ENCODE measurements around the gene CLHC1. TPM values are rescaled to one million over a fixed set of nuclear protein-coding genes. Genes with fewer than 3 reads are reported as not detected.
"Not testable (repeated sequence)": the region's sequence is repeated elsewhere in the genome, so short reads cannot be mapped to it uniquely, and the experiment has no call there.

CLHC1 gene
- polyA plus RNA-seq, 3 donors: 2.4 to 5.0 TPM; not detected in 1

DNA sequence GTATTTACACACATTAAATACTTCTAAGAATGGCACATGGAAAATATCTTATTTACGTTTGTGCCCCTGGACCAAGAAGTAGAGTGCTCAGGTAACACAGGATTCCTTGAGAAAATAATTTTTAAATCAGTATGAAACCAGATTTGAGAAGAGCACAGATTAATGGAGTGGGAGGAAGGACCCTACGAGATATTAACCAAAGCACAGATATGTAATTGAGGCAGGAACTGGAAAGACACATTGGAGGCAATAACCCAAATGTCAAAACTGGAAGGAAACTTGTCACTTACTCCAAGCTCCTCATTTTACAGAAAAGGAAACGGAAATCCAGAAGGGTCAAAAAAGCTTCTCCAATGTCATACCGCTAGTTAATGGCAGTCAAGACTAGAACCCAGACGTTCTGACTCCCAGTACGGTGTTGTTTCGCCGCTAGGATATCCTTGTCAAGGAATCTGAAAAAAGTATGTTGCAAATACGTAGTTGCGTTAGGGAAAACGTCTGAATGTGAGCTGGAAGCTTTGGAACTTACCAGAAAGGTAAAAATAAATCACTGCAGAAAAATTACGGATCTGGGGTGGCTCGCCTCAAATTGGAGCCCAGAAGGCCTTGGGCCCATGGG lies 36.3 kb upstream of the CLHC1 start:
- no peaks in the 10 kb centered on the region for H3K79me2 ChIP-seq (ENCODE audit: insufficient read depth, low read length)
- H4K20me1 ChIP-seq (ENCODE audit: insufficient read depth, low read length): no peaks in the 10 kb centered on the region
- peak overlapping the region; percentile 93 to 97 (median 97) for H3K27ac Mint-ChIP-seq
- peaks cover 0 to 1% (median 0%) of the 10 kb centered on the region in 7 donors for H3K9me3 Mint-ChIP-seq
- DNase-seq: peak in 2 of 3 donors; percentile 4 to 11
- H3K4me3 Mint-ChIP-seq: peak overlapping the region; percentile 93 to 96
- peak overlapping the region; percentile 95 for H2AFZ ChIP-seq (ENCODE audit: insufficient read depth, low read depth, low read length, poor library complexity, severe bottlenecking)
- H3K36me3 Mint-ChIP-seq: peaks cover 23 to 29% of the 10 kb centered on the region in 2 donors
- intact Hi-C loops (cut with micrococcal nuclease): no loop called here
- 6% methylated on average over 10 of the region's 13 CpGs for WGBS (ENCODE audit: insufficient coverage)
- no peaks in the 10 kb centered on the region for H3K27me3 ChIP-seq (ENCODE audit: control insufficient read depth in 2 of 2, insufficient read depth in 2 of 2, low read length in 2 of 2)
- no peaks in the 10 kb centered on the region for H3K9me3 ChIP-seq (replicated peaks in 1 of 2; ENCODE audit: control insufficient read depth in 1 of 2, insufficient read depth in 1 of 2, low read length in 2 of 2)
- H3K4me1 Mint-ChIP-seq: peaks cover 19% of the 10 kb centered on the region
- H3K27me3 Mint-ChIP-seq (ENCODE audit: low read depth in 3 of 3): peaks cover 0 to 3% (median 0%) of the 10 kb centered on the region in 3 donors
- peak overlapping the region; percentile 56 to 88 (median 88) for H3K4me3 ChIP-seq (replicated peaks in 1 of 3; ENCODE audit: low read depth in 2 of 3, low read length in 3 of 3)
- peak overlapping the region; percentile 95 for H3K27ac ChIP-seq (ENCODE audit: low read depth in 1 of 2, low read length in 2 of 2)
- TF ChIP-seq, protein P1, sequence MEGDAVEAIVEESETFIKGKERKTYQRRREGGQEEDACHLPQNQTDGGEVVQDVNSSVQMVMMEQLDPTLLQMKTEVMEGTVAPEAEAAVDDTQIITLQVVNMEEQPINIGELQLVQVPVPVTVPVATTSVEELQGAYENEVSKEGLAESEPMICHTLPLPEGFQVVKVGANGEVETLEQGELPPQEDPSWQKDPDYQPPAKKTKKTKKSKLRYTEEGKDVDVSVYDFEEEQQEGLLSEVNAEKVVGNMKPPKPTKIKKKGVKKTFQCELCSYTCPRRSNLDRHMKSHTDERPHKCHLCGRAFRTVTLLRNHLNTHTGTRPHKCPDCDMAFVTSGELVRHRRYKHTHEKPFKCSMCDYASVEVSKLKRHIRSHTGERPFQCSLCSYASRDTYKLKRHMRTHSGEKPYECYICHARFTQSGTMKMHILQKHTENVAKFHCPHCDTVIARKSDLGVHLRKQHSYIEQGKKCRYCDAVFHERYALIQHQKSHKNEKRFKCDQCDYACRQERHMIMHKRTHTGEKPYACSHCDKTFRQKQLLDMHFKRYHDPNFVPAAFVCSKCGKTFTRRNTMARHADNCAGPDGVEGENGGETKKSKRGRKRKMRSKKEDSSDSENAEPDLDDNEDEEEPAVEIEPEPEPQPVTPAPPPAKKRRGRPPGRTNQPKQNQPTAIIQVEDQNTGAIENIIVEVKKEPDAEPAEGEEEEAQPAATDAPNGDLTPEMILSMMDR (IDR thresholded peaks at IDR 0.05): no peak
- peaks cover 14 to 19% of the 10 kb centered on the region in 2 donors for H3K4me1 ChIP-seq (ENCODE audit: control insufficient read depth in 1 of 2, insufficient read depth in 2 of 2, low read length in 2 of 2)
- peak overlapping the region; percentile 84 for H3K4me2 ChIP-seq (replicated peaks; ENCODE audit: extremely low read depth, low read length, poor library complexity, severe bottlenecking)
- H3K9ac ChIP-seq (ENCODE audit: insufficient read depth, low read length, poor library complexity, severe bottlenecking): peak overlapping the region; percentile 85
- H3K36me3 ChIP-seq (replicated peaks in 1 of 2; ENCODE audit: control insufficient read depth in 1 of 2, insufficient read depth in 2 of 2, low read length in 2 of 2): peaks cover 17 to 32% of the 10 kb centered on the region in 2 donors

GRCh38 chr2:55259586-55259985 lies 27.5 kb upstream of the CLHC1 start:
- peaks cover 81 to 92% of the 10 kb centered on the region in 2 donors for H3K36me3 ChIP-seq (replicated peaks in 1 of 2; ENCODE audit: control insufficient read depth in 1 of 2, insufficient read depth in 2 of 2, low read length in 2 of 2)
- WGBS (ENCODE audit: insufficient coverage): no CpG with 5 or more reads among the region's 3 CpGs
- H3K4me1 Mint-ChIP-seq; H2AFZ ChIP-seq (ENCODE audit: insufficient read depth, low read depth, low read length, poor library complexity, severe bottlenecking); H3K27me3 Mint-ChIP-seq (ENCODE audit: low read depth in 3 of 3); H3K27me3 ChIP-seq (ENCODE audit: control insufficient read depth in 2 of 2, insufficient read depth in 2 of 2, low read length in 2 of 2); H3K4me3 ChIP-seq (replicated peaks in 1 of 3; ENCODE audit: low read depth in 2 of 3, low read length in 3 of 3); H3K9ac ChIP-seq (ENCODE audit: insufficient read depth, low read length, poor library complexity, severe bottlenecking); H3K79me2 ChIP-seq (ENCODE audit: insufficient read depth, low read length); intact Hi-C loops (cut with micrococcal nuclease); H3K27ac ChIP-seq (ENCODE audit: low read depth in 1 of 2, low read length in 2 of 2); H3K4me2 ChIP-seq (replicated peaks; ENCODE audit: extremely low read depth, low read length, poor library complexity, severe bottlenecking); H3K9me3 ChIP-seq (replicated peaks in 1 of 2; ENCODE audit: control insufficient read depth in 1 of 2, insufficient read depth in 1 of 2, low read length in 2 of 2); H3K4me3 Mint-ChIP-seq; H4K20me1 ChIP-seq (ENCODE audit: insufficient read depth, low read length); H3K9me3 Mint-ChIP-seq; H3K27ac Mint-ChIP-seq; H3K4me1 ChIP-seq (ENCODE audit: control insufficient read depth in 1 of 2, insufficient read depth in 2 of 2, low read length in 2 of 2); DNase-seq: not testable (repeated sequence)
- peaks cover 44 to 83% of the 10 kb centered on the region in 2 donors for H3K36me3 Mint-ChIP-seq
